Transverse colon (tissue), 4 donors: ENCODE data around the gene RASGEF1C.

Source experiments
- POLR2AphosphoS5 ChIP-seq, 3 donors: sonication (generic); formaldehyde crosslinking; IDR thresholded peaks; one replicate each; pipeline ENCODE4 v1.6.1; 2016; ENCODE audit warnings: antibody characterized with exemption in 3 of 3
- TF ChIP-seq, protein P1 (sequence below), 5 experiments: fragments of 200-600 bp in 3 of 5; fragments of 450-650 bp in 2 of 5; sonication (generic) in 3 of 5; IDR thresholded peaks; 1 replicate in 2 of 5; 2 replicates in 3 of 5; pipeline ENCODE4 v1.5.1; 2016 to 2017; ENCODE audit warnings: antibody characterized with exemption in 5 of 5, inconsistent platforms in 3 of 5, mild to moderate bottlenecking in 2 of 5, moderate library complexity in 1 of 5

- TF ChIP-seq, protein P1, sequence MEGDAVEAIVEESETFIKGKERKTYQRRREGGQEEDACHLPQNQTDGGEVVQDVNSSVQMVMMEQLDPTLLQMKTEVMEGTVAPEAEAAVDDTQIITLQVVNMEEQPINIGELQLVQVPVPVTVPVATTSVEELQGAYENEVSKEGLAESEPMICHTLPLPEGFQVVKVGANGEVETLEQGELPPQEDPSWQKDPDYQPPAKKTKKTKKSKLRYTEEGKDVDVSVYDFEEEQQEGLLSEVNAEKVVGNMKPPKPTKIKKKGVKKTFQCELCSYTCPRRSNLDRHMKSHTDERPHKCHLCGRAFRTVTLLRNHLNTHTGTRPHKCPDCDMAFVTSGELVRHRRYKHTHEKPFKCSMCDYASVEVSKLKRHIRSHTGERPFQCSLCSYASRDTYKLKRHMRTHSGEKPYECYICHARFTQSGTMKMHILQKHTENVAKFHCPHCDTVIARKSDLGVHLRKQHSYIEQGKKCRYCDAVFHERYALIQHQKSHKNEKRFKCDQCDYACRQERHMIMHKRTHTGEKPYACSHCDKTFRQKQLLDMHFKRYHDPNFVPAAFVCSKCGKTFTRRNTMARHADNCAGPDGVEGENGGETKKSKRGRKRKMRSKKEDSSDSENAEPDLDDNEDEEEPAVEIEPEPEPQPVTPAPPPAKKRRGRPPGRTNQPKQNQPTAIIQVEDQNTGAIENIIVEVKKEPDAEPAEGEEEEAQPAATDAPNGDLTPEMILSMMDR (IDR thresholded peaks at IDR 0.05): no peak
- no peak for TF ChIP-seq POLR2AphosphoS5 (IDR thresholded peaks at IDR 0.05)
Measured at GRCh38 chr5:180136630-180137381, 72.2 kb downstream of the RASGEF1C start.
